Astrocyte of the cerebellum (primary cell): Measurements from ENCODE around the gene TRAPPC10.

Experiments used
- DNase-seq: peaks from one replicate; pipeline ENCODE4 v3.0.0-alpha.2; 2011; ENCODE audit warnings: low read depth
- H3K4me3 ChIP-seq: 2 replicates; pipeline ENCODE4 v1.5.1; 2011; ENCODE audit warnings: mild to moderate bottlenecking, low read depth, low read length, moderate library complexity
- CTCF ChIP-seq: IDR thresholded peaks from 2 replicates; pipeline ENCODE4 v1.5.1; 2012; ENCODE audit warnings: low read length, low read depth, moderate library complexity, mild to moderate bottlenecking; ENCODE audit errors: missing control alignments
- in situ Hi-C: cut with HindIII; loops from 2 replicates; pipeline ENCODE4 v1.10.0; 2017; ENCODE audit warnings: low sequenced_read_pairs

The TRAPPC10 gene

DNA sequence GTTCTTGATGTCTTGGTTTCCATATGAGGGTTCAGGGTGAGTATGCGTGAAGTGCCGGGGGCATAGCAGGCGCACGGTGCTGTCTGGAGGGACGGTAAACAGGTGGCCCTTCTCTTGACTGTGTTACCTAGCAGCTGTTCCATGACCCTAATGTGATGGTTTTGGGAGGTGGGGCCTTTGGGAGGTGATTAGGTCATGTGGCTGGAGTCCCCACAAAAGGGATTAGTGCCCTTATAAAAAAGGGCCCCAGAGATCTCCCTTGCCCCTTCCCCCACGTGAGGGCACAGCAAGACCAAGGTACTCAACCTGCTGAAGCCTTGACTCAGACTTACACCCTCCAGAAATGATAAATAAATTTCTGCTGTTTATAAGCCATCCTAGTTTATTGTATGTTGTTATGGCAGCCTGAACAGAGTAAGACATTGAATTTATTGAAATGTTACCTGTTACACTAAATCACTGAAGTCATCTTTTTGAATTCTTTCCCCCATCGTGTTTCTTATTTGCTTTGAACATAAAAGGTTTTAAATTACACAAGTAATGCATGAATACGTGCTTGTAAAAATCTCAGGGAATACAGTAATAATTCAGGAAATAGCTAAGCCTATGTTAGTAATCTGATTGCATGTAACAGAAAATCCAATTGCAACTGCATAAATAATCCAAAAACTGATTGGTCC lies 15.6 kb downstream of the TRAPPC10 start:
- no peak for TF ChIP-seq CTCF

GRCh38 chr21:44028287-44028659 lies 16.2 kb downstream of the TRAPPC10 start:
- no peak for TF ChIP-seq CTCF
- H3K4me3 ChIP-seq: no peak overlapping the region
- in situ Hi-C loops: no loop called here
- DNase-seq: no peak

More for the DNA sequence above, 15.6 kb downstream of the TRAPPC10 start:
- in situ Hi-C loops: no loop called here
- no peak overlapping the region for H3K4me3 ChIP-seq
- no peak for DNase-seq

DNA sequence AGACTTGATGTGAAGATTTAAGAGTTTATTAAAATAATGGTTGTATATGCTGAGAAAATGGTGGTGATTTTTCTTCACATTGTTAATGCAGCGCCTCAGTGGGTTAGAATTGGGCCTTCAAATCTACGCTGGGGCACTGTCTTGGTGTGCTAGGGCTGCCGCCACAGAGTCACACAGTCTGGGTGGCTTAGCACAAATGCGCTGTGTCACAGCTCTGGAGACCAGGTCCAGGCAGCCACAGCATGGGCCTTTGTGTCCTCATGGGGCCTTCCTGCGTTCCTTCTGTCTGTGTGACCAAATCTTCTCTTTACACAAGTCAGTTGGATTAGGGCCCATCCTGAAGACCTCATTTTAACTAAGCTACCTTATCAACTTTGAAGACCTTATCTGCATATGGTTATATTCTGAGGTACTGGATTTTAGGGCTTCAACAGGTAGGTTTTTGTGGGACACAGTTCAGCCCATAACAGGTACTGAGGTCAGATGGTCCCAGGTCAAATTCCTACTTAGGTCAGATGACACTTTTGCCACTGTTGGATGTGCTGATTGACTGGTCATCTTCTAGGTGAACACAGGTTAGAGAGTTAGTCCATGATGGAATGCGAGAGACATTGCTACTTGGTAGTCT lies 17.5 kb downstream of the TRAPPC10 start:
- no peak overlapping the region for H3K4me3 ChIP-seq
- no peak for DNase-seq
- TF ChIP-seq CTCF: no peak
- in situ Hi-C loops: no loop called here

DNA sequence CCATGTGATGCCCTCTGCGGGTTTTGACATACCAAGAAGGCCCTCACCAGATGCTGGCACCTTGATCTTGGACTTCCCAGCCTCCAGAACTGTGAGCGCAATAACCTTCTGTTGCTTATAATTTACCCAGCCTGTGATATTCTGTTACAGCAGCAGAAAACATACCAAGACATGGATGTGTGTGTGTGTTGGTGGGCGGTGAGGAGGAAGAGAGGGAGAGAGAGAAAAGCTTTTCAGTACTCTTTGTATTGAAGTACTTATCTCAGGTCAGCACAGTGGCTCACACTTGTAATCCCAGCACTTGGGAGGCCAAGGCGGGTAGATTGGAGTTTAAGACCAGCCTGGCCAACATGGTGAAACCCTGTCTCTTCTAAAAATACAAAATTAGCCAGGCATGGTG lies 23.1 kb downstream of the TRAPPC10 start:
- DNase-seq: no peak
- TF ChIP-seq CTCF: no peak
- H3K4me3 ChIP-seq: no peak overlapping the region
- in situ Hi-C loops: no loop called here

DNA sequence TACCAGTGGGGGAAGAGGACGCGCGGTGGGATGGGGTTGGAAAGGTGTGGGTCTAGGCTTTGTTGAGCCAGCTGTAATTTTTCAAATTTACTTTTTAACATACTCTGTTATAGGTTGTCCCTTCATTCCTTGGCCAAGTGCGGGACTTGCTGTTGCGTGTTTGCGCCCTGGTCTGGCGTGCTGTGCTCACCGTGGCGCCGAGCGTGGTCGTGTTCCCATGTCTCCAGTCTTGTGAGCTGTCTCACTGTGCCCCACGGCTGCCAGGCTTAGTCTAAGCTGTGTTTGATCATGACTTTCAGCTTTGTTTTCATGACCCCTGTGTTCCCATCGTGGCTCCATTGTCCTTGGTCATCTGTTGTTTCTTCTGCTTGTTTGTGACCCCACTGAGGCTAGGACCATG lies 26.0 kb downstream of the TRAPPC10 start:
- H3K4me3 ChIP-seq: no peak overlapping the region
- in situ Hi-C loops: no loop called here
- DNase-seq: no peak
- no peak for TF ChIP-seq CTCF

- no peak overlapping the region for H3K4me3 ChIP-seq
- DNase-seq: no peak
- no peak for TF ChIP-seq CTCF
- in situ Hi-C loops: no loop called here
Measured at GRCh38 chr21:44039828-44040227, 27.7 kb downstream of the TRAPPC10 start.
